HCT116 (cell line): ENCODE results near the gene SBF1. TPM values are rescaled to one million over a fixed set of nuclear protein-coding genes. Genes with fewer than 3 reads are reported as not detected.

Experiments used
- ATAC-seq: fragments of 200-7000 bp; cut with Tn5 transposase; 2 replicates; pipeline ENCODE4 v1.9.1; 2020; ENCODE audit warnings: mild to moderate bottlenecking, moderate library complexity
- BruUV-seq: library from RNA; stranded (reverse); fragments of 400-500 nt; replicated peaks from 2 replicates; lab custom pipeline; 2021; lab: Mats Ljungman, UMichigan
- CTCF ChIA-PET: fragments of 300-600 bp; sonication (Branson Sonifier 250); formaldehyde crosslinking; loops from one replicate; lab custom pipeline; 2021; ENCODE audit warnings: antibody characterized with exemption; lab: Charles Lee
- POLR2A ChIA-PET: fragments of 300-600, 350-600 bp; sonication (Branson Sonifier 250); formaldehyde crosslinking; loops from one replicate; lab custom pipeline; 2021; ENCODE audit warnings: antibody characterized with exemption; lab: Charles Lee
- RAD21 ChIA-PET, 2 experiments: fragments of 300-600 bp; sonication (Branson Sonifier 250); formaldehyde crosslinking; loops; one replicate each; lab custom pipeline; 2023; ENCODE audit warnings: low total read pairs in 2 of 2; ENCODE audit not compliant: uncharacterized antibody in 2 of 2, unreplicated experiment in 2 of 2, low non-redundant PET in 1 of 2; lab: Charles Lee
- DNase-seq: peaks from one replicate; pipeline ENCODE4 v3.0.0-alpha.2; 2010; ENCODE audit warnings: low read depth, low spot score
- H2AFZ ChIP-seq: fragments of 200-600 bp; shearing (Covaris generic), sonication (generic); 2 replicates; pipeline ENCODE4 v1.6.1; 2017; ENCODE audit warnings: low read depth, mixed run types, mixed read lengths, antibody characterized with exemption, low read length; ENCODE audit not compliant: poor library complexity, severe bottlenecking
- H3K27ac ChIP-seq: 2 replicates; pipeline ENCODE4 v1.5.1; 2012; ENCODE audit warnings: low read depth, low read length
- H3K27me3 ChIP-seq: fragments of 200-600 bp; sonication (generic); 2 replicates; pipeline ENCODE4 v1.6.1; 2016; ENCODE audit warnings: mixed run types, low read length, mixed read lengths; ENCODE audit not compliant: insufficient read depth
- H3K36me3 ChIP-seq, 2 experiments: fragments of 200-500 bp in 1 of 2; fragments of 200-600 bp in 1 of 2; sonication (Bioruptor generic) in 1 of 2; sonication (generic) in 1 of 2; 2 replicates each; pipeline versions ENCODE4 v1.5.1 to v1.6.1; 2014 to 2016; ENCODE audit warnings: low read length in 2 of 2, inconsistent platforms in 1 of 2, mixed read lengths in 1 of 2, mixed run types in 1 of 2; ENCODE audit not compliant: insufficient read depth in 2 of 2, control insufficient read depth in 1 of 2
- H3K4me1 ChIP-seq, 2 experiments: fragments of 200-600 bp in 1 of 2; sonication (generic) in 1 of 2; 2 replicates each; pipeline versions ENCODE4 v1.5.1 to v1.6.1; 2012 to 2017; ENCODE audit warnings: low read length in 2 of 2, inconsistent platforms in 1 of 2, mild to moderate bottlenecking in 1 of 2, mixed read lengths in 1 of 2, mixed run types in 1 of 2, moderate library complexity in 1 of 2; ENCODE audit not compliant: insufficient read depth in 2 of 2, control insufficient read depth in 1 of 2
- H3K4me2 ChIP-seq: fragments of 200-600 bp; sonication (generic); 2 replicates; pipeline ENCODE4 v1.6.1; 2017; ENCODE audit warnings: mixed run types, low read length, mixed read lengths
- H3K4me3 ChIP-seq, 2 experiments: fragments of 200-600 bp in 1 of 2; sonication (generic) in 1 of 2; replicated peaks in 1 of 2; 2 replicates each; pipeline ENCODE4 v1.5.1; 2011 to 2016; ENCODE audit warnings: low read length in 2 of 2, control low read depth in 1 of 2, low read depth in 1 of 2, mild to moderate bottlenecking in 1 of 2, mixed read lengths in 1 of 2, mixed run types in 1 of 2
- H3K79me2 ChIP-seq: fragments of 200-600 bp; sonication (generic); 2 replicates; pipeline ENCODE4 v1.6.1; 2017; ENCODE audit warnings: mild to moderate bottlenecking, mixed run types, low read length, moderate library complexity, mixed read lengths; ENCODE audit not compliant: insufficient read depth
- H3K9ac ChIP-seq: fragments of 200-600 bp; sonication (generic); 2 replicates; pipeline ENCODE4 v1.6.1; 2016; ENCODE audit warnings: low read length, mixed read lengths
- H3K9me2 ChIP-seq: fragments of 200-600 bp; sonication (generic), shearing (Covaris generic); 2 replicates; pipeline ENCODE4 v1.6.1; 2017; ENCODE audit warnings: mixed run types, mild to moderate bottlenecking, moderate library complexity; ENCODE audit not compliant: insufficient read depth
- H3K9me3 ChIP-seq, 2 experiments: fragments of 200-500 bp in 1 of 2; fragments of 200-600 bp in 1 of 2; sonication (Bioruptor generic) in 1 of 2; sonication (generic) in 1 of 2; 2 replicates each; pipeline ENCODE4 v1.6.1; 2014 to 2017; ENCODE audit warnings: low read length in 2 of 2, mixed read lengths in 2 of 2, inconsistent platforms in 1 of 2, low read depth in 1 of 2, mild to moderate bottlenecking in 1 of 2, mixed run types in 1 of 2, moderate library complexity in 1 of 2; ENCODE audit not compliant: control insufficient read depth in 1 of 2, insufficient read depth in 1 of 2
- H4K20me1 ChIP-seq: fragments of 200-600 bp; sonication (generic), shearing (Covaris generic); 2 replicates; pipeline ENCODE4 v1.6.1; 2017; ENCODE audit warnings: mixed run types, mild to moderate bottlenecking, moderate library complexity; ENCODE audit not compliant: insufficient read depth
- CBX3 ChIP-seq: IDR thresholded peaks from 2 replicates; pipeline ENCODE4 v1.6.1; 2012; ENCODE audit warnings: low read depth
- CEBPB ChIP-seq: IDR thresholded peaks from 2 replicates; pipeline ENCODE4 v1.6.1; 2012; ENCODE audit warnings: low read depth
- EGR1 ChIP-seq: IDR thresholded peaks from 2 replicates; pipeline ENCODE4 v1.6.1; 2012; ENCODE audit warnings: low read depth
- ELF1 ChIP-seq: IDR thresholded peaks from 2 replicates; pipeline ENCODE4 v1.6.1; 2012; ENCODE audit warnings: low read depth, borderline replicate concordance
- EZH2 ChIP-seq: fragments of 200-600 bp; sonication (generic); IDR thresholded peaks from 2 replicates; pipeline ENCODE4 v1.6.1; 2017; ENCODE audit warnings: antibody characterized with exemption, mixed run types
- EZH2phosphoT487 ChIP-seq: fragments of 200-600 bp; IDR thresholded peaks from 2 replicates; pipeline ENCODE4 v1.6.1; 2018; ENCODE audit warnings: antibody characterized with exemption, borderline replicate concordance
- JUND ChIP-seq: IDR thresholded peaks from 2 replicates; pipeline ENCODE4 v1.6.1; 2012
- POLR2A ChIP-seq: IDR thresholded peaks from 2 replicates; pipeline ENCODE4 v1.7.0; 2011; ENCODE audit warnings: borderline replicate concordance; ENCODE audit not compliant: insufficient read depth, insufficient read length; ENCODE audit errors: extremely low read depth
- POLR2AphosphoS5 ChIP-seq: IDR thresholded peaks from 2 replicates; pipeline ENCODE4 v1.6.1; 2011; ENCODE audit warnings: mild to moderate bottlenecking, low read depth, low read length, moderate library complexity
- REST ChIP-seq: IDR thresholded peaks from 2 replicates; pipeline ENCODE4 v1.6.1; 2012; ENCODE audit warnings: low read depth
- SIN3A ChIP-seq: IDR thresholded peaks from 2 replicates; pipeline ENCODE4 v1.6.1; 2012; ENCODE audit warnings: low read depth
- SP1 ChIP-seq: IDR thresholded peaks from 2 replicates; pipeline ENCODE4 v1.6.1; 2012; ENCODE audit warnings: low read depth
- YY1 ChIP-seq: IDR thresholded peaks from 2 replicates; pipeline ENCODE4 v1.6.1; 2011; ENCODE audit warnings: low read length, low read depth, moderate library complexity, mild to moderate bottlenecking; ENCODE audit not compliant: insufficient replicate concordance; ENCODE audit errors: extremely low read depth
- ZFX ChIP-seq: fragments of 450-650 bp; IDR thresholded peaks from 2 replicates; pipeline ENCODE4 v1.6.1; 2017
- intact Hi-C: fragments of 100-400 bp; cut with micrococcal nuclease; formaldehyde crosslinking; loops from 2 replicates; pipeline ENCODE4 v1.10.0; 2022
- total RNA-seq: library from RNA; stranded (reverse); gene quantifications from one replicate; pipeline ENCODE4 v1.2.1, GENCODE V29; 2021; ENCODE audit not compliant: unreplicated experiment
- TF ChIP-seq, protein P1 (sequence below), 3 experiments: fragments of 200-600 bp in 1 of 3; sonication (generic) in 1 of 3; IDR thresholded peaks in 2 of 3; conservative IDR thresholded peaks in 1 of 3; 2 replicates each; pipeline ENCODE4 v1.5.1; 2012 to 2017; ENCODE audit warnings: low read depth in 2 of 3, low read length in 2 of 3, antibody characterized with exemption in 1 of 3, borderline replicate concordance in 1 of 3, control low read depth in 1 of 3, mild to moderate bottlenecking in 1 of 3, mixed read lengths in 1 of 3, mixed run types in 1 of 3, moderate library complexity in 1 of 3; ENCODE audit not compliant: insufficient read depth in 1 of 3
- TF ChIP-seq, protein P2 (sequence below): IDR thresholded peaks from 2 replicates; pipeline ENCODE4 v1.6.1; 2012
- TF ChIP-seq, protein P3 (sequence below): IDR thresholded peaks from 2 replicates; pipeline ENCODE4 v1.6.1; 2012

Gene SBF1
- total RNA-seq, 1 experiment from 2014 or later = 91.1 TPM

DNA sequence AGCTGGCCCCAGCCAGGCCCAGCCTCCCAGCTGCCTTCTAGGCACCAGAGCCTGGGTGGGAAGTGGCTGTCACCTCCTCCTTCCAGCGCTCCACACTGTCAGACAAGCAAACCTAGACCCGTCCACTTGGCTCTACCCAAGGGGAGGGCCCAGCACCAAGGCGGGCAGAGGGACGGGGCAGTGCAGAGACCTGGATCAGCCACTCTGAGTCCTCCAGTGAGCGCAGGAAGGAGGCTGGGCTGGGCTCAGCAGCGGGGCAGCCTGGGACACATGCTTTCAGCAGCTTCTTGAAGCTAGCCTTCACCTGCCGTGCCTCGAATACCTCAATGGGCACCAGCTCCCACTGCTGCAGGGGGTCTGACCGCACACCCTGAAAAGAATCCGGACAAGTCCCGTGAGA is 18.8 kb downstream of the SBF1 start:
- H3K27me3 ChIP-seq = no peaks in the 10 kb centered on the region
- H3K79me2 ChIP-seq = no peaks in the 10 kb centered on the region
- peaks cover 16 to 20% of the 10 kb centered on the region in 2 experiments; a peak in 3 of 4 replicates for H3K36me3 ChIP-seq
- H4K20me1 ChIP-seq = no peaks in the 10 kb centered on the region
- no peaks in the 10 kb centered on the region for H3K9me2 ChIP-seq
- H3K4me1 ChIP-seq = no peaks in the 10 kb centered on the region
- POLR2A ChIA-PET = no interaction called here
- TF ChIP-seq EZH2phosphoT487 = no peak
- no peak for TF ChIP-seq JUND
- TF ChIP-seq, protein P1, sequence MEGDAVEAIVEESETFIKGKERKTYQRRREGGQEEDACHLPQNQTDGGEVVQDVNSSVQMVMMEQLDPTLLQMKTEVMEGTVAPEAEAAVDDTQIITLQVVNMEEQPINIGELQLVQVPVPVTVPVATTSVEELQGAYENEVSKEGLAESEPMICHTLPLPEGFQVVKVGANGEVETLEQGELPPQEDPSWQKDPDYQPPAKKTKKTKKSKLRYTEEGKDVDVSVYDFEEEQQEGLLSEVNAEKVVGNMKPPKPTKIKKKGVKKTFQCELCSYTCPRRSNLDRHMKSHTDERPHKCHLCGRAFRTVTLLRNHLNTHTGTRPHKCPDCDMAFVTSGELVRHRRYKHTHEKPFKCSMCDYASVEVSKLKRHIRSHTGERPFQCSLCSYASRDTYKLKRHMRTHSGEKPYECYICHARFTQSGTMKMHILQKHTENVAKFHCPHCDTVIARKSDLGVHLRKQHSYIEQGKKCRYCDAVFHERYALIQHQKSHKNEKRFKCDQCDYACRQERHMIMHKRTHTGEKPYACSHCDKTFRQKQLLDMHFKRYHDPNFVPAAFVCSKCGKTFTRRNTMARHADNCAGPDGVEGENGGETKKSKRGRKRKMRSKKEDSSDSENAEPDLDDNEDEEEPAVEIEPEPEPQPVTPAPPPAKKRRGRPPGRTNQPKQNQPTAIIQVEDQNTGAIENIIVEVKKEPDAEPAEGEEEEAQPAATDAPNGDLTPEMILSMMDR (IDR thresholded peaks at IDR 0.05 in 2 of 3, conservative IDR thresholded peaks at IDR 0.05 in 1 of 3; ENCODE audit: borderline replicate concordance in 1 of 3, insufficient read depth in 1 of 3, low read depth in 2 of 3, low read length in 2 of 3) = no peak
- no peak overlapping the region for H3K4me3 ChIP-seq
- no peak overlapping the region for H3K4me2 ChIP-seq
- intact Hi-C loops = no loop called here
- RAD21 ChIA-PET = no interaction called here
- CTCF ChIA-PET = no interaction called here
- no peak overlapping the region for H3K9ac ChIP-seq
- H2AFZ ChIP-seq = no peak overlapping the region
- H3K27ac ChIP-seq = no peak overlapping the region
- no peak for DNase-seq
- BruUV-seq = no TSS peak
- H3K9me3 ChIP-seq = no peaks in the 10 kb centered on the region
- ATAC-seq = no peak

- no peak overlapping the region for H3K4me2 ChIP-seq
- H3K27me3 ChIP-seq = no peaks in the 10 kb centered on the region
- ATAC-seq = no peak
- no TSS peak for BruUV-seq
- no peak overlapping the region for H2AFZ ChIP-seq
- H3K9ac ChIP-seq = no peak overlapping the region
- POLR2A ChIA-PET = no interaction called here
- no peaks in the 10 kb centered on the region for H3K9me3 ChIP-seq
- H3K27ac ChIP-seq = no peak overlapping the region
- DNase-seq = no peak
- H3K4me1 ChIP-seq = no peaks in the 10 kb centered on the region
- no peaks in the 10 kb centered on the region for H4K20me1 ChIP-seq
- RAD21 ChIA-PET = no interaction called here
- intact Hi-C loops = no loop called here
- no peak overlapping the region for H3K4me3 ChIP-seq
- H3K79me2 ChIP-seq = no peaks in the 10 kb centered on the region
- H3K9me2 ChIP-seq = no peaks in the 10 kb centered on the region
- peaks cover 9 to 18% of the 10 kb centered on the region in 2 experiments; a peak in 3 of 4 replicates for H3K36me3 ChIP-seq
- CTCF ChIA-PET = no interaction called here
- no peak for TF ChIP-seq SP1
- TF ChIP-seq, protein P2, sequence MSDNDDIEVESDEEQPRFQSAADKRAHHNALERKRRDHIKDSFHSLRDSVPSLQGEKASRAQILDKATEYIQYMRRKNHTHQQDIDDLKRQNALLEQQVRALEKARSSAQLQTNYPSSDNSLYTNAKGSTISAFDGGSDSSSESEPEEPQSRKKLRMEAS = no peak
- TF ChIP-seq POLR2AphosphoS5 = no peak
- no peak for TF ChIP-seq EGR1
- no peak for TF ChIP-seq YY1
- no peak for TF ChIP-seq EZH2
- no peak for TF ChIP-seq SIN3A
- TF ChIP-seq ELF1 = no peak
- TF ChIP-seq CBX3 = no peak
- no peak for TF ChIP-seq ZFX
- TF ChIP-seq, protein P3, sequence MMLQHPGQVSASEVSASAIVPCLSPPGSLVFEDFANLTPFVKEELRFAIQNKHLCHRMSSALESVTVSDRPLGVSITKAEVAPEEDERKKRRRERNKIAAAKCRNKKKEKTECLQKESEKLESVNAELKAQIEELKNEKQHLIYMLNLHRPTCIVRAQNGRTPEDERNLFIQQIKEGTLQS = no peak
- TF ChIP-seq POLR2A = no peak
- no peak for TF ChIP-seq REST
- no peak for TF ChIP-seq CEBPB
Measured at GRCh38 chr22:50455201-50455600, 19.6 kb downstream of the SBF1 start.
